ENCODE data around the gene DOCK3. TPM values are rescaled to one million over a fixed set of nuclear protein-coding genes. Genes with fewer than 3 reads are reported as not detected.

Gene DOCK3
- total RNA-seq, 1 experiment from 2014 or later, result 5.6 TPM

DNA sequence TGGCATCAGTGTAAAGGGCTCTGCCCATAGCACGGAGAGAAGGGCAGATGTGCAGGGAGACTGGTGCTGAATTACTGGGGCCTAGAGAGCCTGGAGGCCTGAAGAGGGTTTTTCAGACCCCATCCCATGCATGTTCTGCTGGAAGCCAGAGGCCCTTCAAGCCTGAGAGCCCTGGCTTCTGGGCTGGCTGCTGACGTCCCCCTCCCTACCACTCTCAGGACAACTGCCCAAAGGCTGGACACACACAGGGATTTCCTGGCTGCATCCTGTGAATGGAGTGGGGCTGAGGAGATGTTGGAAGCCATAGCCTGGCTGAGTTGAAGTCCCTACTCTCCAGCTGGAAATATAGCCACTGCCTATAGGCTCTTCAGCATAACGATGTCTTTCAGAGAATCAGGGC lies 16.9 kb upstream of the DOCK3 start:
- Mint-ChIP-seq H3K4me1 (no peaks in the 10 kb centered on the region), H3K9me3 (no peaks in the 10 kb centered on the region), H3K27me3 (ENCODE audit: low read depth) (peaks cover 3% of the 10 kb centered on the region; the same call in 1 of the 2 replicates), H3K4me3 (no peak overlapping the region), H3K36me3 (no peaks in the 10 kb centered on the region), H3K27ac (no peak overlapping the region)
- ChIA-PET CTCF (interaction anchor here (3.1 kb wide), 1 partner anchor 41 kb away, joined by 11 read pairs; the partner anchor contains the start of gene MAPKAPK3), POLR2A (no interaction called here)
- TF ChIP-seq MYBL2 (CRISPR knock-in tag; IDR thresholded peaks at IDR 0.05), result no peak
- TF ChIP-seq, protein P1, sequence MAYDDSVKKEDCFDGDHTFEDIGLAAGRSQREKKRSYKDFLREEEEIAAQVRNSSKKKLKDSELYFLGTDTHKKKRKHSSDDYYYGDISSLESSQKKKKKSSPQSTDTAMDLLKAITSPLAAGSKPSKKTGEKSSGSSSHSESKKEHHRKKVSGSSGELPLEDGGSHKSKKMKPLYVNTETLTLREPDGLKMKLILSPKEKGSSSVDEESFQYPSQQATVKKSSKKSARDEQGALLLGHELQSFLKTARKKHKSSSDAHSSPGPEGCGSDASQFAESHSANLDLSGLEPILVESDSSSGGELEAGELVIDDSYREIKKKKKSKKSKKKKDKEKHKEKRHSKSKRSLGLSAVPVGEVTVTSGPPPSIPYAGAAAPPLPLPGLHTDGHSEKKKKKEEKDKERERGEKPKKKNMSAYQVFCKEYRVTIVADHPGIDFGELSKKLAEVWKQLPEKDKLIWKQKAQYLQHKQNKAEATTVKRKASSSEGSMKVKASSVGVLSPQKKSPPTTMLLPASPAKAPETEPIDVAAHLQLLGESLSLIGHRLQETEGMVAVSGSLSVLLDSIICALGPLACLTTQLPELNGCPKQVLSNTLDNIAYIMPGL (CRISPR knock-in tag; IDR thresholded peaks at IDR 0.05), result no peak
- TF ChIP-seq, protein P2, sequence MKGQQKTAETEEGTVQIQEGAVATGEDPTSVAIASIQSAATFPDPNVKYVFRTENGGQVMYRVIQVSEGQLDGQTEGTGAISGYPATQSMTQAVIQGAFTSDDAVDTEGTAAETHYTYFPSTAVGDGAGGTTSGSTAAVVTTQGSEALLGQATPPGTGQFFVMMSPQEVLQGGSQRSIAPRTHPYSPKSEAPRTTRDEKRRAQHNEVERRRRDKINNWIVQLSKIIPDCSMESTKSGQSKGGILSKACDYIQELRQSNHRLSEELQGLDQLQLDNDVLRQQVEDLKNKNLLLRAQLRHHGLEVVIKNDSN (CRISPR knock-in tag; IDR thresholded peaks at IDR 0.05), result no peak
- TF ChIP-seq IRF2 (CRISPR knock-in tag; IDR thresholded peaks at IDR 0.05; ENCODE audit: borderline replicate concordance, low read depth), result no peak
- TF ChIP-seq KAT7 (CRISPR knock-in tag; IDR thresholded peaks at IDR 0.05; ENCODE audit: borderline replicate concordance), result no peak
- TF ChIP-seq PRDM15 (CRISPR knock-in tag; IDR thresholded peaks at IDR 0.05), result no peak
- no peak for TF ChIP-seq ZNF121 (CRISPR knock-in tag; IDR thresholded peaks at IDR 0.05)
- no peak for TF ChIP-seq E2F1 (CRISPR knock-in tag; IDR thresholded peaks at IDR 0.05)
- no peak for TF ChIP-seq ZNF317 (CRISPR knock-in tag; IDR thresholded peaks at IDR 0.05; ENCODE audit: borderline replicate concordance, low read depth)
- TF ChIP-seq CBFB (CRISPR knock-in tag; IDR thresholded peaks at IDR 0.05; ENCODE audit: low read depth), result no peak
- TF ChIP-seq MXD4 (CRISPR knock-in tag; IDR thresholded peaks at IDR 0.05; ENCODE audit: borderline replicate concordance), result no peak
- no peak for TF ChIP-seq ZNF416 (CRISPR knock-in tag; IDR thresholded peaks at IDR 0.05)
- no peak for TF ChIP-seq ZNF219 (CRISPR knock-in tag; IDR thresholded peaks at IDR 0.05; ENCODE audit: borderline replicate concordance)
- no peak for TF ChIP-seq NFYB (CRISPR knock-in tag; conservative IDR thresholded peaks at IDR 0.05; ENCODE audit: low read depth)
- TF ChIP-seq, protein P3, sequence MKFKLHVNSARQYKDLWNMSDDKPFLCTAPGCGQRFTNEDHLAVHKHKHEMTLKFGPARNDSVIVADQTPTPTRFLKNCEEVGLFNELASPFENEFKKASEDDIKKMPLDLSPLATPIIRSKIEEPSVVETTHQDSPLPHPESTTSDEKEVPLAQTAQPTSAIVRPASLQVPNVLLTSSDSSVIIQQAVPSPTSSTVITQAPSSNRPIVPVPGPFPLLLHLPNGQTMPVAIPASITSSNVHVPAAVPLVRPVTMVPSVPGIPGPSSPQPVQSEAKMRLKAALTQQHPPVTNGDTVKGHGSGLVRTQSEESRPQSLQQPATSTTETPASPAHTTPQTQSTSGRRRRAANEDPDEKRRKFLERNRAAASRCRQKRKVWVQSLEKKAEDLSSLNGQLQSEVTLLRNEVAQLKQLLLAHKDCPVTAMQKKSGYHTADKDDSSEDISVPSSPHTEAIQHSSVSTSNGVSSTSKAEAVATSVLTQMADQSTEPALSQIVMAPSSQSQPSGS (CRISPR knock-in tag; IDR thresholded peaks at IDR 0.05; ENCODE audit: borderline replicate concordance, low read depth), result no peak
- TF ChIP-seq CTCF (IDR thresholded peaks at IDR 0.05), result no peak
- TF ChIP-seq ZNF263 (CRISPR knock-in tag; IDR thresholded peaks at IDR 0.05; ENCODE audit: low read depth), result no peak
- TF ChIP-seq, protein P4, sequence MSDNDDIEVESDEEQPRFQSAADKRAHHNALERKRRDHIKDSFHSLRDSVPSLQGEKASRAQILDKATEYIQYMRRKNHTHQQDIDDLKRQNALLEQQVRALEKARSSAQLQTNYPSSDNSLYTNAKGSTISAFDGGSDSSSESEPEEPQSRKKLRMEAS (CRISPR knock-in tag; IDR thresholded peaks at IDR 0.05), result no peak
- no peak for TF ChIP-seq NR1H2 (CRISPR knock-in tag; IDR thresholded peaks at IDR 0.05)
- TF ChIP-seq FOXP1 (CRISPR knock-in tag; IDR thresholded peaks at IDR 0.05; ENCODE audit: borderline replicate concordance), result no peak
- ATAC-seq (no peak), DNase-seq (ENCODE audit: low spot score) (no peak)

Measured in WTC11 (cell line).